Effector memory CD4-positive, alpha-beta T cell (primary cell): ENCODE data around the gene SULT4A1.

ENCODE experiments used
- DNase-seq, 3 donors: peaks; one replicate each; pipeline ENCODE4 v3.0.0-alpha.2; 2020
- H3K27ac ChIP-seq: 2 replicates; pipeline ENCODE4 v1.7.0; 2013; ENCODE audit warnings: mild to moderate bottlenecking, low read length, moderate library complexity; ENCODE audit not compliant: insufficient read depth, poor library complexity, severe bottlenecking
- H3K27me3 ChIP-seq: replicated peaks from 2 replicates; pipeline ENCODE4 v1.7.0; 2013; ENCODE audit warnings: mild to moderate bottlenecking, low read length; ENCODE audit not compliant: insufficient read depth, control insufficient read depth, poor library complexity, severe bottlenecking
- H3K36me3 ChIP-seq: 2 replicates; pipeline ENCODE4 v1.7.0; 2013; ENCODE audit warnings: mild to moderate bottlenecking, low read length, moderate library complexity; ENCODE audit not compliant: control insufficient read depth, insufficient read depth
- H3K4me1 ChIP-seq: 2 replicates; pipeline ENCODE4 v1.7.0; 2013; ENCODE audit warnings: low read length, mild to moderate bottlenecking; ENCODE audit not compliant: control insufficient read depth, insufficient read depth, poor library complexity, severe bottlenecking
- H3K4me3 ChIP-seq: 2 replicates; pipeline ENCODE4 v1.7.0; 2013; ENCODE audit warnings: low read length, low read depth, mild to moderate bottlenecking; ENCODE audit not compliant: insufficient read depth, poor library complexity, severe bottlenecking
- H3K9me3 ChIP-seq: 2 replicates; pipeline ENCODE4 v1.7.0; 2013; ENCODE audit warnings: mild to moderate bottlenecking, low read length, moderate library complexity; ENCODE audit not compliant: control insufficient read depth

SULT4A1 gene

GRCh38 chr22:43828998-43829782, 33.1 kb downstream of the SULT4A1 start:
- H3K4me3 ChIP-seq, result no peak overlapping the region
- no peaks in the 10 kb centered on the region for H3K36me3 ChIP-seq
- H3K27ac ChIP-seq, result no peak overlapping the region
- no peaks in the 10 kb centered on the region for H3K27me3 ChIP-seq
- H3K4me1 ChIP-seq, result no peaks in the 10 kb centered on the region
- DNase-seq, result no peak
- H3K9me3 ChIP-seq, result no peaks in the 10 kb centered on the region

DNA sequence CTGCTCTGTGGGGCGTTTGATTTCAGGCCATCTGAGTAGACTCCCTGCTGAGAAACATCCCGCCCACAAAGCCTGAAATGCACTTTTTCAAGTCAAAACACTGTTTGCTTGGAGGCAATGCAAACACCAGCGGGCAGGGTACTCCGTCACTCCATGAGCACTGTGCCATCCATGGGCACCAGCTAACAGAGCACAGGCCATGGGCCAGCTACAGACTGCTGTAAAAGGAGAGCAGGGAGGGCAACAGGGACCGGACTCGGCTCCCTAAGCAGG, 33.7 kb downstream of the SULT4A1 start:
- Histone ChIP-seq H3K9me3 (no peaks in the 10 kb centered on the region), H3K27me3 (no peaks in the 10 kb centered on the region), H3K27ac (no peak overlapping the region), H3K4me1 (no peaks in the 10 kb centered on the region), H3K36me3 (no peaks in the 10 kb centered on the region), H3K4me3 (no peak overlapping the region)
- no peak for DNase-seq

DNA sequence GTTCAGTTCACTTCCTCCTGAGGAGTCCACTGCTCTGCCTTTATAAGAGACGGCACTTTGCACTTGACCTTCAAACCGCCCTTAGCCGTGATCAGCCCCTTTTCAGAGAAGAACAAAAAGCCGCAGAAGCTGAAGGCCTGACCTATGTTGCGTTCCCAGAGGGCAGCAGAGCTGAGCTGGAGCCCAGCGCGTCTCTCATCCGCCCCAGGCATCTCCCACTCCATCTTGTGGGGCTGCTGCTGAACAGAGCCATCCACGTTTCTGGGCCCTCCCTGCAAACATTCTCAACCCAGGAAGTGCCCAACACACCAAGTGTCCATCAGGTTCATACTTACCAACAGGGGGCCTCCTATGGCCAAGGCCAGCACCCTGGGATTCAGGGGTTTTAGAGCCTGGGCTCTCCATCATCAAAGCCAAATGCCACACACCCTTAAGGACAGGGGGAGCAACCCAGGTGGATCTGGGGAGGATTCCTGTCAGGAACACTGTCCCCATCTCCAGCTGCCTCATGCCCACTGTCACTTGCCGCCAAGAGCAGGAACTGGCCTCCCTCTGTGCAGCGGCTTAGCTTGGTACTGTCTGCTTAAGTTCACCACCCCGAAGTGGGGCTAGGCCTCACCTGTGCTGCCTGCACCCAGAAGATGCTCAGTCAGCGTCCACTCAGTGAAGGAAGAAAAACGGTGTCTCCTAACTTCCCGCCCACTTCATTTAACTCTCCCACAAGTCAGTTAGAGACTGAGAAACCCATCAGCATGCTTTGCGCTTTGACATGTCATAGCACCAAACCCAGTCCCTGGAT, 34.2 kb downstream of the SULT4A1 start:
- no peak overlapping the region for H3K4me3 ChIP-seq
- no peaks in the 10 kb centered on the region for H3K36me3 ChIP-seq
- no peak for DNase-seq
- H3K27me3 ChIP-seq, result no peaks in the 10 kb centered on the region
- H3K4me1 ChIP-seq, result no peaks in the 10 kb centered on the region
- no peaks in the 10 kb centered on the region for H3K9me3 ChIP-seq
- no peak overlapping the region for H3K27ac ChIP-seq

DNA sequence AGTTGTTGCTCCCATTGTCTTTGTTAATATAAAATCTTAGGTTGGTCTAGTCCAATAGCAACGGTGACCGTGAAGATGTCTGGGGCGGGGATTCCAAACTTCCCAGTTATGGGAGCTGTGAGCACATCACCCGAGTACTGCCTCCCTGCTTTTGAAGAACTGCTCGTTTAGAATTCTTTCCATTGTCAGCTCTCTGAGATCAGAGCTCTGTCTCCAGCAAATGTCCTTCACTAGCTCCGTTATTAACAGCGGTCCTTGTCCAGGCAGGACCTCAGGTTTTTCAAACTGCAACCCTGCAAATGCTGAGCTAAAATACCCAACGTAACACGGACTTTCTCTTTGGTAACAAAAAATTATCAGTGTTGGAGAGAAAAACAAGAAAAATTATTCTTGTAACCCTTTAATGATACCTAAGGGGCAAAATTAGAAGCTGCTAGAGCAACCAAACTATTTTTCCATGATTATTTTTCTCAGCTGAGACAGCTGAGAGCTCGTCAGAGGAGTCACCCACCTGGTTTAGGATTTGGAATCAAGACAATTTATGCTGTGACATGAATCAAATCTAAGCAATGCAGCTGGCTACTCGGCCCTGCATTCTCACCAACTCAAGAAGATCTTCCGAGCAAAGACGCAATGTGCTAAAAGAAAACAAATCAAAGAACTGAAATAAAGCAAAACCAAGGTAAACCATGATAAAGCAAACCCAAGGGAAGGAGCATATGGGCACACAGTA, 35.1 kb downstream of the SULT4A1 start:
- no peak overlapping the region for H3K27ac ChIP-seq

GRCh38 chr22:43826142-43827002, 35.9 kb downstream of the SULT4A1 start:
- Histone ChIP-seq H3K9me3 (no peaks in the 10 kb centered on the region), H3K27me3 (peaks cover under 1% of the 10 kb centered on the region), H3K4me1 (no peaks in the 10 kb centered on the region), H3K4me3 (no peak overlapping the region), H3K27ac (no peak overlapping the region), H3K36me3 (no peaks in the 10 kb centered on the region)
- DNase-seq, result no peak

More for the DNA sequence above, 35.1 kb downstream of the SULT4A1 start:
- no peaks in the 10 kb centered on the region for H3K4me1 ChIP-seq
- H3K4me3 ChIP-seq, result no peak overlapping the region
- H3K36me3 ChIP-seq, result no peaks in the 10 kb centered on the region
- DNase-seq, result no peak
- no peaks in the 10 kb centered on the region for H3K9me3 ChIP-seq
- H3K27me3 ChIP-seq, result no peaks in the 10 kb centered on the region

DNA sequence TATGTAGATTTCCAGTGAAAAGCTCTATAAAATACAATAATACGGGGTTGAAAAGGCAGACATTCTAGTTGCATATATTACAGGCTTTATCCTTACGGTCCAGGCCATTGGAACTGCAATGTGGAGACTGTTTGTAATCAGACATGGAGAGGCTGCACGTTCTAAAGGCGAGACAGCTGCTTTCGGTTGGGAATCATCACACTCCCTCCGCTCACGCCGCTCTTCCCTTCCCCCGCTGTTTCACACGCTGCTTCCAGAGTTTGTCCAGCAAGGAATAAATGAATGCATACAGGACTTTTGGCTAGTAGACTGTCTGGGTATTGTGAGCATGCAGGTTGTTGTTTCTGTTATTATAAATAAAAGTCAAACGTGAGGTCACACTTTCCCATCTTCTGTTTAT, 36.7 kb downstream of the SULT4A1 start:
- no peak overlapping the region for H3K27ac ChIP-seq
- H3K36me3 ChIP-seq, result no peaks in the 10 kb centered on the region
- H3K9me3 ChIP-seq, result no peaks in the 10 kb centered on the region
- no peaks in the 10 kb centered on the region for H3K4me1 ChIP-seq
- H3K4me3 ChIP-seq, result no peak overlapping the region
- no peak for DNase-seq
- peaks cover 3% of the 10 kb centered on the region for H3K27me3 ChIP-seq

DNA sequence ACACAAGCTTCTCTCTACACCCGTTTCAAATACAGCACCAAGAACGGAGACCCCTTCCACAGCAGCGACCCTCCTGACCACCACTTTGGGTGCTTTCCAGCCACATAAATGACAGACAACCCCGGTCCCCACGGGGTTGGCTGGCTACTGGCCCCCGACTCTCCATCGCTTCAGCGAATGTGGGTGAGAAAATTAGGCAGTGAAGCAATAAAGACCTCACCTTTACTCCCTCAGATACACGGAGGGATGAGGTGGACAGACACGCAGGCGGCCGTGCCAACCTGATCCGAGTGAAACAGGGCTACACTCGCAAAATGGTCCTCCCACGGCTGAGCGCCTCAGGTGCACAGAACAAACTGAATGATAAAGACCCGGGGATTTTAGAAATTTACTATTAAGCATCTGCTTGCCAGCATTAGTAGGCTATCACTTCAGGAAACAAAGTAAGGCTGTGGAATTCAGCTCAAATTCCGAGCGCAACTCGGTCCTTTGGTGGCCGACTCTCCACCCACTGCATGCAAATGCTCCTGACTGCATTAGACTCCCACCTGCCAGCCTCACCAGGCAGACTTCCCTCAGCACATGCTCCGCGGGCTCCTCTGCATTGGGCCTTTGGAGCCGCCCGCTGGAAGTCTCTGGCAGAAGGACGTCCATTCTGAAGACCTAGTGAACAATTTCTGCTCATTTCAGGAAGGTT, 37.4 kb downstream of the SULT4A1 start:
- no peak for DNase-seq
- Histone ChIP-seq H3K4me3 (no peak overlapping the region), H3K27ac (no peak overlapping the region), H3K36me3 (no peaks in the 10 kb centered on the region), H3K27me3 (peaks cover 3% of the 10 kb centered on the region), H3K4me1 (no peaks in the 10 kb centered on the region), H3K9me3 (no peaks in the 10 kb centered on the region)

GRCh38 chr22:43823911-43824665, 38.2 kb downstream of the SULT4A1 start:
- H3K36me3 ChIP-seq, result no peaks in the 10 kb centered on the region
- DNase-seq, result no peak
- no peak overlapping the region for H3K27ac ChIP-seq
- peaks cover 3% of the 10 kb centered on the region for H3K27me3 ChIP-seq
- H3K4me3 ChIP-seq, result no peak overlapping the region
- no peaks in the 10 kb centered on the region for H3K9me3 ChIP-seq
- H3K4me1 ChIP-seq, result no peaks in the 10 kb centered on the region
